DMS114 treated with DMSO at 0.1 percent for 48 hours (cell line): Measurements from ENCODE around the gene STK32C.

Experiments used
- DNase-seq: peaks from one replicate; lab custom pipeline; 2025; ENCODE audit not compliant: unreplicated experiment; lab: John Stamatoyannopoulos, UW

STK32C gene

GRCh38 chr10:132282667-132283603, 24.8 kb downstream of the STK32C start:
- no peak for DNase-seq

GRCh38 chr10:132281915-132282666, 25.7 kb downstream of the STK32C start:
- DNase-seq: no peak

- no peak for DNase-seq
Observed at GRCh38 chr10:132280646-132281074, 27.1 kb downstream of the STK32C start.

GRCh38 chr10:132279873-132280645, 27.7 kb downstream of the STK32C start:
- no peak for DNase-seq

GRCh38 chr10:132277311-132277741, 30.4 kb downstream of the STK32C start:
- no peak for DNase-seq

GRCh38 chr10:132276706-132277105, 31.0 kb downstream of the STK32C start:
- DNase-seq: no peak

- no peak for DNase-seq
Observed at GRCh38 chr10:132276179-132276675, 31.5 kb downstream of the STK32C start.

GRCh38 chr10:132275426-132276178, 32.1 kb downstream of the STK32C start:
- DNase-seq: no peak

GRCh38 chr10:132274986-132275385, 32.8 kb downstream of the STK32C start:
- no peak for DNase-seq

GRCh38 chr10:132274581-132274980, 33.2 kb downstream of the STK32C start:
- DNase-seq: no peak

- no peak for DNase-seq
Observed at GRCh38 chr10:132273966-132274365, 33.8 kb downstream of the STK32C start.

- DNase-seq: no peak
Observed at GRCh38 chr10:132273304-132273944, 34.3 kb downstream of the STK32C start.

GRCh38 chr10:132272231-132272971, 35.3 kb downstream of the STK32C start:
- no peak for DNase-seq

- DNase-seq: no peak
Observed at GRCh38 chr10:132271458-132272230, 36.1 kb downstream of the STK32C start.

- no peak for DNase-seq
Observed at GRCh38 chr10:132270721-132271457, 36.9 kb downstream of the STK32C start.

GRCh38 chr10:132270256-132270655, 37.5 kb downstream of the STK32C start:
- DNase-seq: no peak
